Vagina (tissue), 2 donors: ENCODE data around the gene LMO7. TPM values are rescaled to one million over a fixed set of nuclear protein-coding genes. Genes with fewer than 3 reads are reported as not detected.

Experiments used
- DNase-seq, 2 donors: peaks; one replicate each; pipeline ENCODE4 v3.0.0-alpha.2; 2017; ENCODE audit errors: extremely low spot score in 2 of 2
- H3K27ac ChIP-seq: fragments of 200-600 bp; sonication (generic); one replicate; pipeline ENCODE4 v1.5.1; 2019
- H3K27me3 ChIP-seq: fragments of 200-600 bp; sonication (generic); one replicate; pipeline ENCODE4 v1.5.1; 2019
- H3K36me3 ChIP-seq, 2 donors: fragments of 200-600 bp; sonication (generic); one replicate each; pipeline ENCODE4 v1.5.1; 2017 to 2019
- H3K4me1 ChIP-seq: fragments of 200-600 bp; sonication (generic); one replicate; pipeline ENCODE4 v1.5.1; 2019
- H3K4me3 ChIP-seq, 2 donors: fragments of 200-600 bp; sonication (generic); 1 replicate in 1 of 2; 2 replicates in 1 of 2; pipeline ENCODE4 v1.5.1; 2016 to 2019
- H3K9me3 ChIP-seq: fragments of 200-600 bp; sonication (generic); one replicate; pipeline ENCODE4 v1.5.1; 2019
- CTCF ChIP-seq, 3 experiments: fragments of 450-650 bp in 2 of 3; fragments of 200-600 bp in 1 of 3; sonication (generic) in 1 of 3; IDR thresholded peaks; one replicate each; pipeline ENCODE4 v1.5.1; 2017 to 2019; ENCODE audit warnings: antibody characterized with exemption in 3 of 3, mild to moderate bottlenecking in 2 of 3, moderate library complexity in 2 of 3
- POLR2A ChIP-seq, 2 donors: fragments of 450-650 bp; IDR thresholded peaks; one replicate each; pipeline ENCODE4 v1.6.1; 2017; ENCODE audit warnings: antibody characterized with exemption in 2 of 2, mild to moderate bottlenecking in 2 of 2, moderate library complexity in 2 of 2
- POLR2AphosphoS5 ChIP-seq, 2 donors: sonication (generic); formaldehyde crosslinking; IDR thresholded peaks; one replicate each; pipeline ENCODE4 v1.9.0; 2017; ENCODE audit warnings: antibody characterized with exemption in 2 of 2, mild to moderate bottlenecking in 2 of 2, low read depth in 1 of 2; ENCODE audit not compliant: insufficient read depth in 1 of 2
- intact Hi-C: fragments of 100-400 bp; cut with DNase I; formaldehyde crosslinking; loops from one replicate; pipeline ENCODE4 v1.15.1; 2023
- total RNA-seq: library from RNA; depleted of rRNA; stranded (reverse); fragments of >200 nt; gene quantifications from one replicate; pipeline ENCODE4 v1.2.3, GENCODE V29; 2016

Gene LMO7
- total RNA-seq, 1 donor from 2014 or later, result 85.4 TPM

GRCh38 chr13:75705395-75705794 lies 69.3 kb downstream of the LMO7 start:
- DNase-seq, result no peak
- Histone ChIP-seq H3K4me3 (no peak overlapping the region), H3K9me3 (no peaks in the 10 kb centered on the region), H3K27ac (no peak overlapping the region), H3K4me1 (peaks cover 10% of the 10 kb centered on the region), H3K36me3 (no peaks in the 10 kb centered on the region), H3K27me3 (no peaks in the 10 kb centered on the region)
- TF ChIP-seq POLR2AphosphoS5 (IDR thresholded peaks at IDR 0.05; ENCODE audit: insufficient read depth in 1 of 2, low read depth in 1 of 2) (no peak), CTCF (IDR thresholded peaks at IDR 0.05) (no peak), POLR2A (IDR thresholded peaks at IDR 0.05) (no peak)
- intact Hi-C loops, result no loop called here

GRCh38 chr13:75705908-75706307 lies 69.8 kb downstream of the LMO7 start:
- Histone ChIP-seq H3K9me3 (no peaks in the 10 kb centered on the region), H3K4me1 (peaks cover 10% of the 10 kb centered on the region), H3K36me3 (no peaks in the 10 kb centered on the region), H3K27ac (no peak overlapping the region), H3K27me3 (no peaks in the 10 kb centered on the region), H3K4me3 (no peak overlapping the region)
- TF ChIP-seq CTCF (IDR thresholded peaks at IDR 0.05) (no peak), POLR2AphosphoS5 (IDR thresholded peaks at IDR 0.05; ENCODE audit: insufficient read depth in 1 of 2, low read depth in 1 of 2) (no peak), POLR2A (IDR thresholded peaks at IDR 0.05) (no peak)
- intact Hi-C loops, result no loop called here
- no peak for DNase-seq

- H3K4me1 ChIP-seq, result no peaks in the 10 kb centered on the region
- H3K9me3 ChIP-seq, result no peaks in the 10 kb centered on the region
- H3K27me3 ChIP-seq, result no peaks in the 10 kb centered on the region
- TF ChIP-seq CTCF (IDR thresholded peaks at IDR 0.05) (no peak), POLR2A (IDR thresholded peaks at IDR 0.05) (no peak)
- H3K4me3 ChIP-seq, result no peak overlapping the region
- DNase-seq, result no peak
- H3K36me3 ChIP-seq, result no peaks in the 10 kb centered on the region
- no peak overlapping the region for H3K27ac ChIP-seq
- intact Hi-C loops, result no loop called here
These were observed 77.7 kb downstream of the LMO7 start for GRCh38 chr13:75713852-75714251.

- intact Hi-C loops, result no loop called here
- H3K9me3 ChIP-seq, result no peaks in the 10 kb centered on the region
- no peak for DNase-seq
- TF ChIP-seq POLR2A (IDR thresholded peaks at IDR 0.05) (no peak), POLR2AphosphoS5 (IDR thresholded peaks at IDR 0.05; ENCODE audit: insufficient read depth in 1 of 2, low read depth in 1 of 2) (peak in 1 of 2 donors; percentile 53), CTCF (IDR thresholded peaks at IDR 0.05) (no peak)
- H3K27me3 ChIP-seq, result no peaks in the 10 kb centered on the region
- H3K36me3 ChIP-seq, result no peaks in the 10 kb centered on the region
- no peak overlapping the region for H3K27ac ChIP-seq
- no peaks in the 10 kb centered on the region for H3K4me1 ChIP-seq
- no peak overlapping the region for H3K4me3 ChIP-seq
These were observed 79.7 kb downstream of the LMO7 start for GRCh38 chr13:75715601-75716523.

- Histone ChIP-seq H3K9me3 (no peaks in the 10 kb centered on the region), H3K36me3 (no peaks in the 10 kb centered on the region), H3K4me1 (no peaks in the 10 kb centered on the region), H3K27ac (no peak overlapping the region), H3K4me3 (no peak overlapping the region), H3K27me3 (no peaks in the 10 kb centered on the region)
- intact Hi-C loops, result no loop called here
- DNase-seq, result no peak
- TF ChIP-seq POLR2A (IDR thresholded peaks at IDR 0.05) (no peak), POLR2AphosphoS5 (IDR thresholded peaks at IDR 0.05; ENCODE audit: insufficient read depth in 1 of 2, low read depth in 1 of 2) (no peak), CTCF (IDR thresholded peaks at IDR 0.05) (no peak)
These were observed 81.4 kb downstream of the LMO7 start for GRCh38 chr13:75717525-75717924.
